H9 (cell line): ENCODE data around the gene PARD3. TPM values are rescaled to one million over a fixed set of nuclear protein-coding genes. Genes with fewer than 3 reads are reported as not detected.

Experiments used
- DNase-seq: peaks from one replicate; pipeline ENCODE4 v3.0.0-alpha.2; 2017
- H2AFZ ChIP-seq: one replicate; pipeline ENCODE4 v1.6.1; 2013; ENCODE audit warnings: mild to moderate bottlenecking, low read length, control low read depth, moderate library complexity
- H2AK5ac ChIP-seq: 2 replicates; pipeline ENCODE4 v1.6.1; 2013; ENCODE audit warnings: low read length, control low read depth, mixed read lengths; ENCODE audit not compliant: insufficient read length
- H2BK120ac ChIP-seq: one replicate; pipeline ENCODE4 v1.6.1; 2013; ENCODE audit warnings: low read depth, mild to moderate bottlenecking, low read length, control low read depth, inconsistent platforms; ENCODE audit not compliant: poor library complexity, severe bottlenecking
- H2BK12ac ChIP-seq: 2 replicates; pipeline ENCODE4 v1.6.1; 2013; ENCODE audit warnings: low read length, control low read depth, mixed read lengths, low read depth; ENCODE audit not compliant: insufficient read length
- H2BK15ac ChIP-seq: 2 replicates; pipeline ENCODE4 v1.6.1; 2013; ENCODE audit warnings: low read depth, low read length, control low read depth
- H2BK20ac ChIP-seq: one replicate; pipeline ENCODE4 v1.6.1; 2013; ENCODE audit warnings: low read depth, mild to moderate bottlenecking, low read length, control low read depth, inconsistent platforms; ENCODE audit not compliant: poor library complexity, severe bottlenecking
- H2BK5ac ChIP-seq: 2 replicates; pipeline ENCODE4 v1.6.1; 2013; ENCODE audit warnings: low read length, control low read depth, mixed read lengths; ENCODE audit not compliant: insufficient read length
- H3K14ac ChIP-seq: 2 replicates; pipeline ENCODE4 v1.6.1; 2013; ENCODE audit warnings: low read length, control low read depth; ENCODE audit not compliant: insufficient read depth
- H3K18ac ChIP-seq: 2 replicates; pipeline ENCODE4 v1.6.1; 2013; ENCODE audit warnings: low read depth, mild to moderate bottlenecking, mixed read lengths, low read length, control low read depth; ENCODE audit not compliant: insufficient read length
- H3K23ac ChIP-seq: 2 replicates; pipeline ENCODE4 v1.6.1; 2013; ENCODE audit warnings: low read length, control low read depth, mixed read lengths, low read depth; ENCODE audit not compliant: insufficient read length
- H3K23me2 ChIP-seq: 2 replicates; pipeline ENCODE4 v1.6.1; 2013; ENCODE audit warnings: low read depth, mild to moderate bottlenecking, mixed read lengths, low read length, control low read depth; ENCODE audit not compliant: insufficient read length, poor library complexity, severe bottlenecking
- H3K27ac ChIP-seq: 2 replicates; pipeline ENCODE4 v1.5.1; 2013; ENCODE audit warnings: low read length, control low read depth, mixed read lengths, low read depth; ENCODE audit not compliant: insufficient read length
- H3K27me3 ChIP-seq: 2 replicates; pipeline ENCODE4 v1.6.1; 2013; ENCODE audit warnings: low read length, control low read depth, inconsistent platforms; ENCODE audit not compliant: insufficient read depth
- H3K4ac ChIP-seq: 2 replicates; pipeline ENCODE4 v1.6.1; 2013; ENCODE audit warnings: low read depth, mild to moderate bottlenecking, control low read depth, inconsistent platforms, low read length, moderate library complexity
- H3K4me1 ChIP-seq: 2 replicates; pipeline ENCODE4 v1.6.1; 2013; ENCODE audit warnings: low read length, control low read depth, inconsistent platforms; ENCODE audit not compliant: insufficient read depth
- H3K4me2 ChIP-seq: 2 replicates; pipeline ENCODE4 v1.6.1; 2013; ENCODE audit warnings: low read length, control low read depth, mixed read lengths; ENCODE audit not compliant: insufficient read length, insufficient read depth
- H3K56ac ChIP-seq: 2 replicates; pipeline ENCODE4 v1.6.1; 2013; ENCODE audit warnings: low read depth, mild to moderate bottlenecking, mixed read lengths, low read length, control low read depth; ENCODE audit not compliant: insufficient read length
- H3K79me1 ChIP-seq: 2 replicates; pipeline ENCODE4 v1.6.1; 2013; ENCODE audit warnings: low read depth, mild to moderate bottlenecking, moderate library complexity, low read length, control low read depth, inconsistent platforms; ENCODE audit not compliant: insufficient read depth, poor library complexity, severe bottlenecking
- H3K79me2 ChIP-seq: 2 replicates; pipeline ENCODE4 v1.6.1; 2013; ENCODE audit warnings: low read length, control low read depth, inconsistent platforms; ENCODE audit not compliant: insufficient read depth
- H3K9ac ChIP-seq: 2 replicates; pipeline ENCODE4 v1.6.1; 2013; ENCODE audit warnings: low read length, control low read depth, mixed read lengths; ENCODE audit not compliant: insufficient read length; ENCODE audit errors: extremely low read depth
- H3K9me3 ChIP-seq: one replicate; pipeline ENCODE4 v1.6.1; 2013; ENCODE audit warnings: low read depth, low read length, inconsistent platforms; ENCODE audit not compliant: control insufficient read depth
- H3T11ph ChIP-seq: one replicate; pipeline ENCODE4 v1.6.1; 2013; ENCODE audit warnings: mild to moderate bottlenecking, low read length, control low read depth, inconsistent platforms
- H4K20me1 ChIP-seq: one replicate; pipeline ENCODE4 v1.6.1; 2013; ENCODE audit not compliant: control insufficient read depth, insufficient read length, insufficient read depth
- H4K5ac ChIP-seq: 2 replicates; pipeline ENCODE4 v1.6.1; 2013; ENCODE audit warnings: low read depth, mild to moderate bottlenecking, mixed read lengths, low read length, control low read depth; ENCODE audit not compliant: insufficient read length
- H4K8ac ChIP-seq: replicated peaks from 2 replicates; pipeline ENCODE4 v1.6.1; 2013; ENCODE audit warnings: low read length, control low read depth, mixed read lengths, low read depth; ENCODE audit not compliant: insufficient read length
- H4K91ac ChIP-seq: 2 replicates; pipeline ENCODE4 v1.6.1; 2013; ENCODE audit warnings: low read depth, mild to moderate bottlenecking, moderate library complexity, mixed read lengths, low read length, control low read depth; ENCODE audit not compliant: insufficient read length
- H3K27ac Mint-ChIP-seq, 3 experiments: 2 replicates in 2 of 3; 3 replicates in 1 of 3; pipeline ENCODE4 v1.8.0; 2020 to 2021; ENCODE audit warnings: mixed read lengths in 3 of 3, mild to moderate bottlenecking in 1 of 3, moderate library complexity in 1 of 3
- H3K27me3 Mint-ChIP-seq: 2 replicates; pipeline ENCODE4 v1.8.0; 2021; ENCODE audit warnings: low read depth, mild to moderate bottlenecking, moderate library complexity, mixed read lengths
- H3K36me3 Mint-ChIP-seq, 3 experiments: 2 replicates in 2 of 3; 3 replicates in 1 of 3; pipeline ENCODE4 v1.8.0; 2020 to 2021; ENCODE audit warnings: low read depth in 3 of 3, mixed read lengths in 3 of 3; ENCODE audit not compliant: insufficient read depth in 1 of 3
- H3K4me1 Mint-ChIP-seq, 2 experiments: 2 replicates each; pipeline ENCODE4 v1.8.0; 2020; ENCODE audit warnings: mixed read lengths in 2 of 2
- H3K4me3 Mint-ChIP-seq, 2 experiments: 2 replicates in 1 of 2; 3 replicates in 1 of 2; pipeline ENCODE4 v1.8.0; 2020 to 2021; ENCODE audit warnings: mild to moderate bottlenecking in 2 of 2, mixed read lengths in 2 of 2, moderate library complexity in 1 of 2
- H3K9me3 Mint-ChIP-seq, 2 experiments: 2 replicates in 1 of 2; 3 replicates in 1 of 2; pipeline ENCODE4 v1.8.0; 2020; ENCODE audit warnings: mild to moderate bottlenecking in 2 of 2, mixed read lengths in 2 of 2, moderate library complexity in 1 of 2
- WGBS: extraction: QIAGEN DNeasy Blood & Tissue Kit; methylation state at CpG from one replicate; pipeline ENCODE4 v1.1.7; 2013; ENCODE audit warnings: missing lambda C conversion rate, low lambda C conversion rate, mixed read lengths; ENCODE audit not compliant: insufficient read length; ENCODE audit errors: extremely low coverage; 5-methylcytosine and 5-hydroxymethylcytosine counted together
- total RNA-seq: library from RNA; stranded (reverse); gene quantifications from 2 replicates; pipeline ENCODE4 v1.2.1, GENCODE V29; 2021
- TF ChIP-seq, protein P1 (sequence below): fragments of 200-600 bp; sonication (generic); conservative IDR thresholded peaks from 3 replicates; pipeline ENCODE4 v1.8.0; 2021; ENCODE audit warnings: antibody characterized with exemption, mild to moderate bottlenecking

The PARD3 gene
- total RNA-seq, 1 experiment from 2014 or later: 44.7 TPM

DNA sequence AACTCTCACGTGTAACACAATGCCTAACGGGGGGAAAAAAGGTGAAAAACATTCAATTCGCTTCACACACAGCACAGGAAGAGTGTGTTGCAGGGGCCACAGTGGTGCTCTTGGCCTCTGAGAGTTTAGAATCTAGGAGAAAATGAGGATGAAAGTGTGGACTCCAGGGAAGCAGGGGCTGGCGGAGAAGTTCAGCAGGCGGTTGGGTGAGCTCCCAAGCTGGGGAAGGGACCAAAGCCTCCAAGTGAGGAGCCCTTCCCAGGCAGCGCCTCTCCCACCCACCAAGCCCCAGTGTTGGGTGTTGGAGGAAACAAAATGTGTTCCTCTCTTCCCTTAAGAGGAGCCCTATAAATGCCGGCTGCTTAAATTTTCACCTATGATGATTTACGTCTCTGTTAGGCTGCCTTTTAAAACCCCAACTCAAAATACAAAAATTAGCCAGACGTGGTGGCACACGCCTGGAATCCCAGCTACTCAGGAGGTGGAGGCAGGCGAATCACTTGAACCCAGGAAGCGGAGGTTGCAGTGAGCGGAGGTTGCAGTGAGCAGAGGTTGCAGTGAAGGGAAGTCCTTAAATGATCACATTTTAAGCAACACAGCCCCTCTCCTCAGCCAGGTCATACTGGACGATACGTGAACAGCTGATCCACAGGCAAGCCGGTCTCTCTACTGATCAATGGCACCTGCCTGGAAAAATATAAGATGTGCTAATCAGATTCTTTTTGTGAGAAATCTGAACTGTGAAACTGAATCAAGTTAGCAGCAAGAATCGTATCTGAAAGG, 735.2 kb downstream of the PARD3 start:
- H3K23me2 ChIP-seq: no peaks in the 10 kb centered on the region
- no peak overlapping the region for H3K9ac ChIP-seq
- Mint-ChIP-seq H3K4me1 (no peaks in the 10 kb centered on the region), H3K4me3 (no peak overlapping the region), H3K9me3 (peaks cover 3 to 6% of the 10 kb centered on the region in 2 experiments; a peak in 2 of 5 replicates), H3K27ac (no peak overlapping the region), H3K27me3 (peaks cover 2% of the 10 kb centered on the region), H3K36me3 (peaks cover 0 to 6% (median 0%) of the 10 kb centered on the region in 3 experiments; a peak in 2 of 7 replicates)
- H3K9me3 ChIP-seq: no peaks in the 10 kb centered on the region
- H2BK15ac ChIP-seq: no peak overlapping the region
- H4K5ac ChIP-seq: no peak overlapping the region
- TF ChIP-seq, protein P1, sequence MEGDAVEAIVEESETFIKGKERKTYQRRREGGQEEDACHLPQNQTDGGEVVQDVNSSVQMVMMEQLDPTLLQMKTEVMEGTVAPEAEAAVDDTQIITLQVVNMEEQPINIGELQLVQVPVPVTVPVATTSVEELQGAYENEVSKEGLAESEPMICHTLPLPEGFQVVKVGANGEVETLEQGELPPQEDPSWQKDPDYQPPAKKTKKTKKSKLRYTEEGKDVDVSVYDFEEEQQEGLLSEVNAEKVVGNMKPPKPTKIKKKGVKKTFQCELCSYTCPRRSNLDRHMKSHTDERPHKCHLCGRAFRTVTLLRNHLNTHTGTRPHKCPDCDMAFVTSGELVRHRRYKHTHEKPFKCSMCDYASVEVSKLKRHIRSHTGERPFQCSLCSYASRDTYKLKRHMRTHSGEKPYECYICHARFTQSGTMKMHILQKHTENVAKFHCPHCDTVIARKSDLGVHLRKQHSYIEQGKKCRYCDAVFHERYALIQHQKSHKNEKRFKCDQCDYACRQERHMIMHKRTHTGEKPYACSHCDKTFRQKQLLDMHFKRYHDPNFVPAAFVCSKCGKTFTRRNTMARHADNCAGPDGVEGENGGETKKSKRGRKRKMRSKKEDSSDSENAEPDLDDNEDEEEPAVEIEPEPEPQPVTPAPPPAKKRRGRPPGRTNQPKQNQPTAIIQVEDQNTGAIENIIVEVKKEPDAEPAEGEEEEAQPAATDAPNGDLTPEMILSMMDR: no peak
- H2BK5ac ChIP-seq: no peak overlapping the region
- no peak overlapping the region for H2BK120ac ChIP-seq
- H4K91ac ChIP-seq: no peak overlapping the region
- H4K20me1 ChIP-seq: no peaks in the 10 kb centered on the region
- H3K4me1 ChIP-seq: no peaks in the 10 kb centered on the region
- H3K79me1 ChIP-seq: no peaks in the 10 kb centered on the region
- WGBS: no CpG with 5 or more reads among the region's 17 CpGs
- no peak overlapping the region for H3K56ac ChIP-seq
- H3K23ac ChIP-seq: no peak overlapping the region
- H3K4ac ChIP-seq: no peak overlapping the region
- no peaks in the 10 kb centered on the region for H3K27me3 ChIP-seq
- no peaks in the 10 kb centered on the region for H3K79me2 ChIP-seq
- no peak overlapping the region for H4K8ac ChIP-seq
- H2AFZ ChIP-seq: no peak overlapping the region
- H3K27ac ChIP-seq: no peak overlapping the region
- no peak overlapping the region for H3K4me2 ChIP-seq
- no peak overlapping the region for H3K14ac ChIP-seq
- DNase-seq: no peak
- no peak overlapping the region for H2BK20ac ChIP-seq
- H2BK12ac ChIP-seq: no peak overlapping the region
- no peak overlapping the region for H3T11ph ChIP-seq
- H2AK5ac ChIP-seq: no peak overlapping the region
- no peak overlapping the region for H3K18ac ChIP-seq
